GM23338 (cell line): ENCODE results near the gene PGLYRP1. TPM values are rescaled to one million over a fixed set of nuclear protein-coding genes. Genes with fewer than 3 reads are reported as not detected.

Source experiments
- ATAC-seq: fragments of 200-7000 bp; cut with Tn5 transposase; 3 replicates; pipeline ENCODE4 v1.9.1; 2020
- DNase-seq: peaks from one replicate; pipeline ENCODE4 v3.0.0-alpha.2; 2015; ENCODE audit warnings: low spot score
- H2AFZ ChIP-seq: fragments of 200-600 bp; sonication (generic); 2 replicates; pipeline ENCODE4 v1.8.0; 2016; ENCODE audit warnings: antibody characterized with exemption, mild to moderate bottlenecking, moderate library complexity
- H3F3A ChIP-seq: fragments of 200-600 bp; sonication (generic); replicated peaks from 2 replicates; pipeline ENCODE4 v1.8.0; 2017; ENCODE audit warnings: antibody characterized with exemption, mixed run types, low read depth
- H3K27ac ChIP-seq: fragments of 200-600 bp; sonication (generic); 2 replicates; pipeline ENCODE4 v1.6.1; 2016; ENCODE audit warnings: low read depth
- H3K27me3 ChIP-seq: fragments of 200-600 bp; sonication (generic); 2 replicates; pipeline ENCODE4 v1.8.0; 2016; ENCODE audit warnings: mild to moderate bottlenecking, mixed run types, moderate library complexity; ENCODE audit not compliant: insufficient read depth
- H3K36me3 ChIP-seq: fragments of 200-600 bp; sonication (generic); 2 replicates; pipeline ENCODE4 v1.8.0; 2016; ENCODE audit warnings: mild to moderate bottlenecking; ENCODE audit not compliant: insufficient read depth
- H3K4me1 ChIP-seq: fragments of 200-600 bp; sonication (generic); 2 replicates; pipeline ENCODE4 v1.8.0; 2016; ENCODE audit warnings: mild to moderate bottlenecking, moderate library complexity; ENCODE audit not compliant: insufficient read depth
- H3K4me2 ChIP-seq: fragments of 200-600 bp; sonication (generic); 2 replicates; pipeline ENCODE4 v1.7.1; 2017; ENCODE audit warnings: mixed run types
- H3K4me3 ChIP-seq: fragments of 200-600 bp; sonication (generic); 2 replicates; pipeline ENCODE4 v1.6.1; 2016; ENCODE audit warnings: mixed run types
- H3K79me2 ChIP-seq: fragments of 200-600 bp; sonication (generic); replicated peaks from 2 replicates; pipeline ENCODE4 v1.8.0; 2017; ENCODE audit warnings: mild to moderate bottlenecking; ENCODE audit not compliant: insufficient read depth
- H3K9me2 ChIP-seq: fragments of 200-600 bp; sonication (generic); 2 replicates; pipeline ENCODE4 v1.8.0; 2017; ENCODE audit not compliant: insufficient read depth
- H4K20me1 ChIP-seq: fragments of 200-600 bp; sonication (generic); replicated peaks from 2 replicates; pipeline ENCODE4 v1.8.0; 2017; ENCODE audit warnings: mild to moderate bottlenecking; ENCODE audit not compliant: insufficient read depth
- H3K27ac Mint-ChIP-seq: 2 replicates; pipeline ENCODE4 v1.8.0; 2020; ENCODE audit warnings: inconsistent platforms, mild to moderate bottlenecking, moderate library complexity, mixed read lengths
- H3K27me3 Mint-ChIP-seq: 3 replicates; pipeline ENCODE4 v1.8.0; 2022; ENCODE audit warnings: low read depth, mild to moderate bottlenecking, moderate library complexity, mixed read lengths, inconsistent platforms; ENCODE audit not compliant: insufficient read depth, poor library complexity
- H3K36me3 Mint-ChIP-seq: 3 replicates; pipeline ENCODE4 v1.8.0; 2021; ENCODE audit warnings: low read depth, mild to moderate bottlenecking, inconsistent platforms, moderate library complexity, mixed read lengths
- H3K4me1 Mint-ChIP-seq: 3 replicates; pipeline ENCODE4 v1.8.0; 2020; ENCODE audit warnings: mild to moderate bottlenecking, inconsistent platforms, mixed read lengths
- H3K4me3 Mint-ChIP-seq: 3 replicates; pipeline ENCODE4 v1.8.0; 2021; ENCODE audit warnings: moderate library complexity, mild to moderate bottlenecking, inconsistent platforms, mixed read lengths
- H3K9me3 Mint-ChIP-seq: 3 replicates; pipeline ENCODE4 v1.8.0; 2020; ENCODE audit warnings: moderate library complexity, mild to moderate bottlenecking, inconsistent platforms, mixed read lengths
- CREB1 ChIP-seq: fragments of 250-450 bp; sonication (Bioruptor Pico); IDR thresholded peaks from 2 replicates; pipeline ENCODE4 v1.5.0; 2020; ENCODE audit warnings: low read depth, mild to moderate bottlenecking, moderate library complexity
- EZH2 ChIP-seq: fragments of 200-600 bp; sonication (generic); IDR thresholded peaks from one replicate; pipeline ENCODE4 v1.8.0; 2017; ENCODE audit warnings: antibody characterized with exemption, mild to moderate bottlenecking, low read depth; ENCODE audit not compliant: unreplicated experiment
- EZH2phosphoT487 ChIP-seq: fragments of 200-600 bp; sonication (generic); IDR thresholded peaks from one replicate; pipeline ENCODE4 v1.8.1; 2018; ENCODE audit warnings: antibody characterized with exemption; ENCODE audit not compliant: unreplicated experiment
- JUNB ChIP-seq: IDR thresholded peaks from one replicate; pipeline ENCODE4 v1.6.1; 2016; ENCODE audit warnings: antibody characterized with exemption; ENCODE audit not compliant: unreplicated experiment
- ZNF114 ChIP-seq: fragments of 250-450 bp; sonication (Bioruptor Pico); IDR thresholded peaks from 2 replicates; pipeline ENCODE4 v1.5.0; 2020; ENCODE audit warnings: mild to moderate bottlenecking, moderate library complexity
- polyA plus RNA-seq: library from polyadenylated mRNA; unstranded; fragments of >200 nt; fragmentation: Nextera tagmentation; extraction: Ambion mirVana; gene quantifications from 2 replicates; pipeline ENCODE4 v1.2.1, GENCODE V29; 2016
- total RNA-seq: library from RNA; depleted of rRNA; stranded (reverse); fragments of >200 nt; shearing (Covaris generic); gene quantifications from 2 replicates; pipeline ENCODE4 v1.2.3, GENCODE V29; 2014
- TF ChIP-seq, protein P1 (sequence below): fragments of 250-450 bp; sonication (Bioruptor Pico); IDR thresholded peaks from 2 replicates; pipeline ENCODE4 v1.5.0; 2020; ENCODE audit warnings: mild to moderate bottlenecking, moderate library complexity
- TF ChIP-seq, protein P2 (sequence below), 2 experiments: fragments of 200-600 bp in 1 of 2; sonication (generic) in 1 of 2; conservative IDR thresholded peaks; 2 replicates each; pipeline versions ENCODE4 v1.5.1 to v1.6.1; 2016 to 2017; ENCODE audit warnings: antibody characterized with exemption in 2 of 2, low read depth in 2 of 2, mild to moderate bottlenecking in 2 of 2, moderate library complexity in 1 of 2

The PGLYRP1 gene
- total and polyA plus RNA-seq, 2 experiments from 2014 or later = not detected

- H4K20me1 ChIP-seq = peaks cover 11% of the 10 kb centered on the region
- ATAC-seq (peak; percentile 68), DNase-seq (peak; percentile 94)
Measured at GRCh38 chr19:46016426-46017094, 6.3 kb downstream of the PGLYRP1 start.

GRCh38 chr19:46015687-46016425 is 7.0 kb downstream of the PGLYRP1 start:
- Mint-ChIP-seq H3K4me1 (peaks cover 14% of the 10 kb centered on the region), H3K9me3 (no peaks in the 10 kb centered on the region), H3K27me3 (peaks cover 28% of the 10 kb centered on the region), H3K4me3 (peak overlapping the region; percentile 82), H3K36me3 (peaks cover 6% of the 10 kb centered on the region; the same call in 2 of the 3 replicates), H3K27ac (no peak overlapping the region)
- H3K79me2 ChIP-seq = no peaks in the 10 kb centered on the region
- no peaks in the 10 kb centered on the region for H3K9me2 ChIP-seq
- H3K36me3 ChIP-seq = no peaks in the 10 kb centered on the region
- H3K27me3 ChIP-seq = peaks cover 35% of the 10 kb centered on the region
- DNase-seq (peak; percentile 56), ATAC-seq (peak; percentile 13)
- H3K4me1 ChIP-seq = peaks cover 9% of the 10 kb centered on the region; the same call in 1 of the 2 replicates
- peaks cover 11% of the 10 kb centered on the region for H4K20me1 ChIP-seq
- TF ChIP-seq JUNB = no peak
- TF ChIP-seq EZH2 = peak; percentile 48
- TF ChIP-seq CREB1 (CRISPR knock-in tag) = no peak
- TF ChIP-seq, protein P1, sequence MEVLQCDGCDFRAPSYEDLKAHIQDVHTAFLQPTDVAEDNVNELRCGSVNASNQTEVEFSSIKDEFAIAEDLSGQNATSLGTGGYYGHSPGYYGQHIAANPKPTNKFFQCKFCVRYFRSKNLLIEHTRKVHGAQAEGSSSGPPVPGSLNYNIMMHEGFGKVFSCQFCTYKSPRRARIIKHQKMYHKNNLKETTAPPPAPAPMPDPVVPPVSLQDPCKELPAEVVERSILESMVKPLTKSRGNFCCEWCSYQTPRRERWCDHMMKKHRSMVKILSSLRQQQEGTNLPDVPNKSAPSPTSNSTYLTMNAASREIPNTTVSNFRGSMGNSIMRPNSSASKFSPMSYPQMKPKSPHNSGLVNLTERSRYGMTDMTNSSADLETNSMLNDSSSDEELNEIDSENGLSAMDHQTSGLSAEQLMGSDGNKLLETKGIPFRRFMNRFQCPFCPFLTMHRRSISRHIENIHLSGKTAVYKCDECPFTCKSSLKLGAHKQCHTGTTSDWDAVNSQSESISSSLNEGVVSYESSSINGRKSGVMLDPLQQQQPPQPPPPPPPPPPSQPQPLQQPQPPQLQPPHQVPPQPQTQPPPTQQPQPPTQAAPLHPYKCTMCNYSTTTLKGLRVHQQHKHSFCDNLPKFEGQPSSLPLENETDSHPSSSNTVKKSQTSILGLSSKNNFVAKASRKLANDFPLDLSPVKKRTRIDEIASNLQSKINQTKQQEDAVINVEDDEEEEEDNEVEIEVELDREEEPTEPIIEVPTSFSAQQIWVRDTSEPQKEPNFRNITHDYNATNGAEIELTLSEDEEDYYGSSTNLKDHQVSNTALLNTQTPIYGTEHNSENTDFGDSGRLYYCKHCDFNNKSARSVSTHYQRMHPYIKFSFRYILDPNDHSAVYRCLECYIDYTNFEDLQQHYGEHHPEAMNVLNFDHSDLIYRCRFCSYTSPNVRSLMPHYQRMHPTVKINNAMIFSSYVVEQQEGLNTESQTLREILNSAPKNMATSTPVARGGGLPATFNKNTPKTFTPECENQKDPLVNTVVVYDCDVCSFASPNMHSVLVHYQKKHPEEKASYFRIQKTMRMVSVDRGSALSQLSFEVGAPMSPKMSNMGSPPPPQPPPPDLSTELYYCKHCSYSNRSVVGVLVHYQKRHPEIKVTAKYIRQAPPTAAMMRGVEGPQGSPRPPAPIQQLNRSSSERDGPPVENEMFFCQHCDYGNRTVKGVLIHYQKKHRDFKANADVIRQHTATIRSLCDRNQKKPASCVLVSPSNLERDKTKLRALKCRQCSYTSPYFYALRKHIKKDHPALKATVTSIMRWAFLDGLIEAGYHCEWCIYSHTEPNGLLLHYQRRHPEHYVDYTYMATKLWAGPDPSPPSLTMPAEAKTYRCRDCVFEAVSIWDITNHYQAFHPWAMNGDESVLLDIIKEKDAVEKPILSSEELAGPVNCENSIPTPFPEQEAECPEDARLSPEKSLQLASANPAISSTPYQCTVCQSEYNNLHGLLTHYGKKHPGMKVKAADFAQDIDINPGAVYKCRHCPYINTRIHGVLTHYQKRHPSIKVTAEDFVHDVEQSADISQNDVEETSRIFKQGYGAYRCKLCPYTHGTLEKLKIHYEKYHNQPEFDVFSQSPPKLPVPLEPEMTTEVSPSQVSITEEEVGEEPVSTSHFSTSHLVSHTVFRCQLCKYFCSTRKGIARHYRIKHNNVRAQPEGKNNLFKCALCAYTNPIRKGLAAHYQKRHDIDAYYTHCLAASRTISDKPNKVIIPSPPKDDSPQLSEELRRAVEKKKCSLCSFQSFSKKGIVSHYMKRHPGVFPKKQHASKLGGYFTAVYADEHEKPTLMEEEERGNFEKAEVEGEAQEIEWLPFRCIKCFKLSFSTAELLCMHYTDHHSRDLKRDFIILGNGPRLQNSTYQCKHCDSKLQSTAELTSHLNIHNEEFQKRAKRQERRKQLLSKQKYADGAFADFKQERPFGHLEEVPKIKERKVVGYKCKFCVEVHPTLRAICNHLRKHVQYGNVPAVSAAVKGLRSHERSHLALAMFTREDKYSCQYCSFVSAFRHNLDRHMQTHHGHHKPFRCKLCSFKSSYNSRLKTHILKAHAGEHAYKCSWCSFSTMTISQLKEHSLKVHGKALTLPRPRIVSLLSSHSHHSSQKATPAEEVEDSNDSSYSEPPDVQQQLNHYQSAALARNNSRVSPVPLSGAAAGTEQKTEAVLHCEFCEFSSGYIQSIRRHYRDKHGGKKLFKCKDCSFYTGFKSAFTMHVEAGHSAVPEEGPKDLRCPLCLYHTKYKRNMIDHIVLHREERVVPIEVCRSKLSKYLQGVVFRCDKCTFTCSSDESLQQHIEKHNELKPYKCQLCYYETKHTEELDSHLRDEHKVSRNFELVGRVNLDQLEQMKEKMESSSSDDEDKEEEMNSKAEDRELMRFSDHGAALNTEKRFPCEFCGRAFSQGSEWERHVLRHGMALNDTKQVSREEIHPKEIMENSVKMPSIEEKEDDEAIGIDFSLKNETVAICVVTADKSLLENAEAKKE (CRISPR knock-in tag) = no peak
- no peak for TF ChIP-seq EZH2phosphoT487
- no peak for TF ChIP-seq ZNF114
- TF ChIP-seq, protein P2, sequence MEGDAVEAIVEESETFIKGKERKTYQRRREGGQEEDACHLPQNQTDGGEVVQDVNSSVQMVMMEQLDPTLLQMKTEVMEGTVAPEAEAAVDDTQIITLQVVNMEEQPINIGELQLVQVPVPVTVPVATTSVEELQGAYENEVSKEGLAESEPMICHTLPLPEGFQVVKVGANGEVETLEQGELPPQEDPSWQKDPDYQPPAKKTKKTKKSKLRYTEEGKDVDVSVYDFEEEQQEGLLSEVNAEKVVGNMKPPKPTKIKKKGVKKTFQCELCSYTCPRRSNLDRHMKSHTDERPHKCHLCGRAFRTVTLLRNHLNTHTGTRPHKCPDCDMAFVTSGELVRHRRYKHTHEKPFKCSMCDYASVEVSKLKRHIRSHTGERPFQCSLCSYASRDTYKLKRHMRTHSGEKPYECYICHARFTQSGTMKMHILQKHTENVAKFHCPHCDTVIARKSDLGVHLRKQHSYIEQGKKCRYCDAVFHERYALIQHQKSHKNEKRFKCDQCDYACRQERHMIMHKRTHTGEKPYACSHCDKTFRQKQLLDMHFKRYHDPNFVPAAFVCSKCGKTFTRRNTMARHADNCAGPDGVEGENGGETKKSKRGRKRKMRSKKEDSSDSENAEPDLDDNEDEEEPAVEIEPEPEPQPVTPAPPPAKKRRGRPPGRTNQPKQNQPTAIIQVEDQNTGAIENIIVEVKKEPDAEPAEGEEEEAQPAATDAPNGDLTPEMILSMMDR (conservative IDR thresholded peaks at IDR 0.05; ENCODE audit: low read depth in 2 of 2) = no peak
- no peak overlapping the region for H3K27ac ChIP-seq
- no peak overlapping the region for H2AFZ ChIP-seq
- peak overlapping the region; percentile 77 for H3K4me3 ChIP-seq
- H3K4me2 ChIP-seq = peak overlapping the region; percentile 99
- H3F3A ChIP-seq = no peaks in the 10 kb centered on the region

More at GRCh38 chr19:46016426-46017094, 6.3 kb downstream of the PGLYRP1 start:
- Mint-ChIP-seq H3K4me1 (peaks cover 20% of the 10 kb centered on the region), H3K27me3 (peaks cover 29% of the 10 kb centered on the region), H3K27ac (no peak overlapping the region), H3K36me3 (peaks cover 6% of the 10 kb centered on the region; the same call in 2 of the 3 replicates), H3K4me3 (peak overlapping the region; percentile 82), H3K9me3 (no peaks in the 10 kb centered on the region)
- no peaks in the 10 kb centered on the region for H3K79me2 ChIP-seq
- no peak for TF ChIP-seq EZH2phosphoT487
- TF ChIP-seq, protein P2 (conservative IDR thresholded peaks at IDR 0.05; ENCODE audit: low read depth in 2 of 2) = peak; percentile 53 to 78
- H3K27me3 ChIP-seq = peaks cover 35% of the 10 kb centered on the region
- no peaks in the 10 kb centered on the region for H3F3A ChIP-seq
- H3K9me2 ChIP-seq = no peaks in the 10 kb centered on the region
- H3K4me2 ChIP-seq = peak overlapping the region; percentile 99
- H3K36me3 ChIP-seq = no peaks in the 10 kb centered on the region
- no peak overlapping the region for H3K27ac ChIP-seq
- H2AFZ ChIP-seq = no peak overlapping the region
- H3K4me1 ChIP-seq = peaks cover 9% of the 10 kb centered on the region; the same call in 1 of the 2 replicates
- peak overlapping the region; percentile 77 for H3K4me3 ChIP-seq
